Transverse colon (tissue), 3 donors: ENCODE data around the gene LIMK1.

Experiments used
- CTCF ChIP-seq, 5 experiments: fragments of 200-600 bp in 3 of 5; fragments of 450-650 bp in 2 of 5; sonication (generic) in 3 of 5; IDR thresholded peaks; 1 replicate in 2 of 5; 2 replicates in 3 of 5; pipeline ENCODE4 v1.5.1; 2016 to 2017; ENCODE audit warnings: antibody characterized with exemption in 5 of 5, inconsistent platforms in 3 of 5, mild to moderate bottlenecking in 2 of 5, moderate library complexity in 1 of 5
- POLR2A ChIP-seq: fragments of 450-650 bp; IDR thresholded peaks from one replicate; pipeline ENCODE4 v1.6.1; 2016; ENCODE audit warnings: antibody characterized with exemption, mild to moderate bottlenecking, moderate library complexity

GRCh38 chr7:74155810-74156395 lies 72.3 kb downstream of the LIMK1 start:
- no peak for TF ChIP-seq POLR2A
- no peak for TF ChIP-seq CTCF (IDR thresholded peaks at IDR 0.05)
